Measurements from ENCODE around the gene PRKCH. TPM values are rescaled to one million over a fixed set of nuclear protein-coding genes. Genes with fewer than 3 reads are reported as not detected.
"Not testable (repeated sequence)": the region's sequence is repeated elsewhere in the genome, so short reads cannot be mapped to it uniquely, and the experiment has no call there.

The PRKCH gene
- total RNA-seq, 1 experiment from 2014 or later = 10.3 TPM

DNA sequence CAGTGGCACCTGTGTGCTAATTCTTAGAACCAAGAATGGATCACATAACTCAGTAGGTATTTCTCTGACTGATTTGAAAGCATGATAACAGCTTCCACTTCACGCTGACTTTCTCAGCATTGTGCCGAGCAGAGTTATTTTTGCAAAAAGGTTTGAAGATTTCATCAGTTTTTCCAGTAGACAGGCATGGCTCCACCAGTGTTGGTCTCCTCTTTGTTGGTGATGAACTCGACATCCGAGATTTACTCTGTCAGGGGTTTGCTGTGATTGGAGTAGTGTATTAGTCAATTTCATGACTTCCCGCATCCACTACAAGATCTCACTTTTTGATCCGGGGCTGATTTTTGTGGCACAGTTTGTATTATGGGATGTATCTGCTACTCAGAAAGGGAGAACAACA, 85.3 kb downstream of the PRKCH start (continued):
- TF ChIP-seq, protein P1, sequence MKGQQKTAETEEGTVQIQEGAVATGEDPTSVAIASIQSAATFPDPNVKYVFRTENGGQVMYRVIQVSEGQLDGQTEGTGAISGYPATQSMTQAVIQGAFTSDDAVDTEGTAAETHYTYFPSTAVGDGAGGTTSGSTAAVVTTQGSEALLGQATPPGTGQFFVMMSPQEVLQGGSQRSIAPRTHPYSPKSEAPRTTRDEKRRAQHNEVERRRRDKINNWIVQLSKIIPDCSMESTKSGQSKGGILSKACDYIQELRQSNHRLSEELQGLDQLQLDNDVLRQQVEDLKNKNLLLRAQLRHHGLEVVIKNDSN (CRISPR knock-in tag; IDR thresholded peaks at IDR 0.05) = no peak
- TF ChIP-seq, protein P2, sequence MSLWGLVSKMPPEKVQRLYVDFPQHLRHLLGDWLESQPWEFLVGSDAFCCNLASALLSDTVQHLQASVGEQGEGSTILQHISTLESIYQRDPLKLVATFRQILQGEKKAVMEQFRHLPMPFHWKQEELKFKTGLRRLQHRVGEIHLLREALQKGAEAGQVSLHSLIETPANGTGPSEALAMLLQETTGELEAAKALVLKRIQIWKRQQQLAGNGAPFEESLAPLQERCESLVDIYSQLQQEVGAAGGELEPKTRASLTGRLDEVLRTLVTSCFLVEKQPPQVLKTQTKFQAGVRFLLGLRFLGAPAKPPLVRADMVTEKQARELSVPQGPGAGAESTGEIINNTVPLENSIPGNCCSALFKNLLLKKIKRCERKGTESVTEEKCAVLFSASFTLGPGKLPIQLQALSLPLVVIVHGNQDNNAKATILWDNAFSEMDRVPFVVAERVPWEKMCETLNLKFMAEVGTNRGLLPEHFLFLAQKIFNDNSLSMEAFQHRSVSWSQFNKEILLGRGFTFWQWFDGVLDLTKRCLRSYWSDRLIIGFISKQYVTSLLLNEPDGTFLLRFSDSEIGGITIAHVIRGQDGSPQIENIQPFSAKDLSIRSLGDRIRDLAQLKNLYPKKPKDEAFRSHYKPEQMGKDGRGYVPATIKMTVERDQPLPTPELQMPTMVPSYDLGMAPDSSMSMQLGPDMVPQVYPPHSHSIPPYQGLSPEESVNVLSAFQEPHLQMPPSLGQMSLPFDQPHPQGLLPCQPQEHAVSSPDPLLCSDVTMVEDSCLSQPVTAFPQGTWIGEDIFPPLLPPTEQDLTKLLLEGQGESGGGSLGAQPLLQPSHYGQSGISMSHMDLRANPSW (CRISPR knock-in tag; conservative IDR thresholded peaks at IDR 0.05; ENCODE audit: low read depth) = no peak
- no peak for TF ChIP-seq ETV6 (CRISPR knock-in tag; IDR thresholded peaks at IDR 0.05)

DNA sequence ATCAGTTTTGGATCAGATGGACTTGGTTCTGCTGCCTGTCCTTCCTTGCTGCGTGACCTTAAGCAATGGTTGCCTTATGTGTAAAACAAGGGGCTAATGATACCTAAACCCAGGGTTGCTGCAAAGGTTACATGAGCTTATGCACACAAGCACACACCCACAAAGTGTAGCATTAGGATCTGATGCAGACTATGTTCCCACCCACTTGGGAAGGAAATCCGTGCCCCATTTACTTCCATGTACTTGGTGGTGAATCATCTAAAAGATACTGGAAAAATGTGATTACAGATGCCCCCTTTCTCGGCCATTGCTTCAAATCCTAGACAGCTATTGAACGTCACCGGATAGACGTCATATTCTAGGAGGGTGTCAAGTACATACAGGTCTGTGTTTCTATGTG, 87.1 kb downstream of the PRKCH start:
- Mint-ChIP-seq H3K4me1 (peaks cover 28% of the 10 kb centered on the region), H3K4me3 (no peak overlapping the region), H3K36me3 (no peaks in the 10 kb centered on the region), H3K27ac (no peak overlapping the region), H3K27me3 (ENCODE audit: low read depth) (no peaks in the 10 kb centered on the region), H3K9me3 (no peaks in the 10 kb centered on the region)
- TF ChIP-seq MXD4 (CRISPR knock-in tag; IDR thresholded peaks at IDR 0.05; ENCODE audit: borderline replicate concordance) (no peak), ZNF263 (CRISPR knock-in tag; IDR thresholded peaks at IDR 0.05; ENCODE audit: low read depth) (no peak), GTF2I (CRISPR knock-in tag; conservative IDR thresholded peaks at IDR 0.05) (no peak), TEAD1 (CRISPR knock-in tag; IDR thresholded peaks at IDR 0.05) (no peak)
- TF ChIP-seq, protein P3, sequence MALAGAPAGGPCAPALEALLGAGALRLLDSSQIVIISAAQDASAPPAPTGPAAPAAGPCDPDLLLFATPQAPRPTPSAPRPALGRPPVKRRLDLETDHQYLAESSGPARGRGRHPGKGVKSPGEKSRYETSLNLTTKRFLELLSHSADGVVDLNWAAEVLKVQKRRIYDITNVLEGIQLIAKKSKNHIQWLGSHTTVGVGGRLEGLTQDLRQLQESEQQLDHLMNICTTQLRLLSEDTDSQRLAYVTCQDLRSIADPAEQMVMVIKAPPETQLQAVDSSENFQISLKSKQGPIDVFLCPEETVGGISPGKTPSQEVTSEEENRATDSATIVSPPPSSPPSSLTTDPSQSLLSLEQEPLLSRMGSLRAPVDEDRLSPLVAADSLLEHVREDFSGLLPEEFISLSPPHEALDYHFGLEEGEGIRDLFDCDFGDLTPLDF (CRISPR knock-in tag; IDR thresholded peaks at IDR 0.05) = no peak
- TF ChIP-seq, protein P1 (CRISPR knock-in tag; IDR thresholded peaks at IDR 0.05) = no peak
- DNase-seq (ENCODE audit: low spot score) (no peak), ATAC-seq (no peak)
- POLR2A ChIA-PET = no interaction called here
- CTCF ChIA-PET = no interaction called here

DNA sequence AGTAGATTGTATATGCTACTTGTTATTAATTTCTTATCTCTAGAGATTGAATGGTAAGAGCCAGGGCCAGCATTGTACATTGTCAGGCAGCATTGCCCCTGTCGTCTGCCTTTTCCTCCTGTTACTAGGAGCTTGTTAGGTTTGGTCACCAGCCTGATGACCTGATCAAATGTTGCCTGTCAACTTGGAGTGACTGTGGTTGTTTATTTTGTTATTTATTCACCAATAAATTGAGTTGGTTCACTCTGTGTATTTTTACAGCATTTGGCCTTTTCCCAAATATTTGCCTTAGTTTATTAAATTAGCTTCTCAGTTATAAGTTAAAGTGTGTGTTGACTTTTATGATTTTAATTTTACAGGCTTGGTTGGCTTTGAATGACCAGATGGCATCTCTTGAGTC, 88.4 kb downstream of the PRKCH start:
- Mint-ChIP-seq H3K27ac (no peak overlapping the region), H3K27me3 (ENCODE audit: low read depth) (no peaks in the 10 kb centered on the region), H3K9me3 (no peaks in the 10 kb centered on the region), H3K4me3 (no peak overlapping the region), H3K4me1 (peaks cover 24% of the 10 kb centered on the region), H3K36me3 (no peaks in the 10 kb centered on the region)
- POLR2A ChIA-PET = no interaction called here
- DNase-seq (ENCODE audit: low spot score) = no peak
- no peak for ATAC-seq
- CTCF ChIA-PET = no interaction called here
- TF ChIP-seq ZNF263 (CRISPR knock-in tag; IDR thresholded peaks at IDR 0.05; ENCODE audit: low read depth) = no peak
- TF ChIP-seq, protein P4, sequence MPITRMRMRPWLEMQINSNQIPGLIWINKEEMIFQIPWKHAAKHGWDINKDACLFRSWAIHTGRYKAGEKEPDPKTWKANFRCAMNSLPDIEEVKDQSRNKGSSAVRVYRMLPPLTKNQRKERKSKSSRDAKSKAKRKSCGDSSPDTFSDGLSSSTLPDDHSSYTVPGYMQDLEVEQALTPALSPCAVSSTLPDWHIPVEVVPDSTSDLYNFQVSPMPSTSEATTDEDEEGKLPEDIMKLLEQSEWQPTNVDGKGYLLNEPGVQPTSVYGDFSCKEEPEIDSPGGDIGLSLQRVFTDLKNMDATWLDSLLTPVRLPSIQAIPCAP (CRISPR knock-in tag; IDR thresholded peaks at IDR 0.05) = no peak

DNA sequence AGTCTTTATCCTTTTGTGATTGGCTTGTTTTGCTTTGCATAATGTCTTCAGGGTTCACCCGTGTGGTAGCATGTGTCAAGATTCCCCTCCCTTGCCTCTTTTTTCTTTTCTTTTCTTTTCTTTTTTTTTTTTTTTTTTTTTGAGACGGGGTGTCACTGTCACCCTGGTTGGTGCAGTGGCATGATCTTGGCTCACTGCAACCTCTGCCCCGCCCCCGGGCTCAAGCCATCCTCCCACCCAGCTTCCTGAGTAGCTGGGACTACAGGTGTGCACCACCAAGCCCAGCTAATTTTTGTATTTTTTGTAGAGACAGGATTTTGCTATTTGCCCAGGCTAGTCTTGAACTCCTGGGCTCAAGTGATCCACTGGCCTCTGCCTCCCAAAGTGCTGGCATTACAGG, 94.6 kb downstream of the PRKCH start:
- H3K27me3 Mint-ChIP-seq (ENCODE audit: low read depth); H3K36me3 Mint-ChIP-seq; CTCF ChIA-PET; ATAC-seq; H3K4me1 Mint-ChIP-seq; H3K9me3 Mint-ChIP-seq; DNase-seq (ENCODE audit: low spot score); H3K27ac Mint-ChIP-seq; H3K4me3 Mint-ChIP-seq; POLR2A ChIA-PET: not testable (repeated sequence)

DNA sequence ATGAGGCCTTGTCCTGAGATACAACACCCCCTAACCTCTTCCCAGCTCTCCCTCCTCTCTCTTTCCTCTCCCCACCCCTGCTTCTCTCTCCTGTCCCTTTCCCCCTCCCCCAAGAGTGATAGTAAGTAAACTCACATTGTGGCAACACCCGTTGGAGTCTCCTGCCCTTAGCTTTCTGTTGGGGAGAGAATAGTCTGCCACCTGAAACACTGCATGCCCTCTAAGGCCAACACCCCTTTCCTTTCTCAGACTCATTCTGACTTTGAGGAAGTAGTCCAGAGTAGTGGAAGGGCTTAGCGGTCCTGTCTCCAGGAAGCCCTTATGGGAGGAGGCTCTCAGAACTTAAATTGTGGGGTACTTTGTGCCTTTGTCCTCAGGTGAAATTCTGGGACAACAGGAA, 95.2 kb downstream of the PRKCH start:
- Mint-ChIP-seq H3K9me3 (no peaks in the 10 kb centered on the region), H3K27ac (no peak overlapping the region), H3K4me1 (peaks cover 6% of the 10 kb centered on the region), H3K36me3 (no peaks in the 10 kb centered on the region), H3K4me3 (no peak overlapping the region), H3K27me3 (ENCODE audit: low read depth) (no peaks in the 10 kb centered on the region)
- DNase-seq (ENCODE audit: low spot score) = no peak
- no peak for ATAC-seq
- CTCF ChIA-PET = no interaction called here
- POLR2A ChIA-PET = no interaction called here
- TF ChIP-seq ZBTB21 (CRISPR knock-in tag; IDR thresholded peaks at IDR 0.05; ENCODE audit: borderline replicate concordance) = no peak
- TF ChIP-seq OVOL2 (CRISPR knock-in tag; IDR thresholded peaks at IDR 0.05; ENCODE audit: borderline replicate concordance) = no peak
- no peak for TF ChIP-seq ZNF138 (CRISPR knock-in tag; conservative IDR thresholded peaks at IDR 0.05)
- TF ChIP-seq, protein P5, sequence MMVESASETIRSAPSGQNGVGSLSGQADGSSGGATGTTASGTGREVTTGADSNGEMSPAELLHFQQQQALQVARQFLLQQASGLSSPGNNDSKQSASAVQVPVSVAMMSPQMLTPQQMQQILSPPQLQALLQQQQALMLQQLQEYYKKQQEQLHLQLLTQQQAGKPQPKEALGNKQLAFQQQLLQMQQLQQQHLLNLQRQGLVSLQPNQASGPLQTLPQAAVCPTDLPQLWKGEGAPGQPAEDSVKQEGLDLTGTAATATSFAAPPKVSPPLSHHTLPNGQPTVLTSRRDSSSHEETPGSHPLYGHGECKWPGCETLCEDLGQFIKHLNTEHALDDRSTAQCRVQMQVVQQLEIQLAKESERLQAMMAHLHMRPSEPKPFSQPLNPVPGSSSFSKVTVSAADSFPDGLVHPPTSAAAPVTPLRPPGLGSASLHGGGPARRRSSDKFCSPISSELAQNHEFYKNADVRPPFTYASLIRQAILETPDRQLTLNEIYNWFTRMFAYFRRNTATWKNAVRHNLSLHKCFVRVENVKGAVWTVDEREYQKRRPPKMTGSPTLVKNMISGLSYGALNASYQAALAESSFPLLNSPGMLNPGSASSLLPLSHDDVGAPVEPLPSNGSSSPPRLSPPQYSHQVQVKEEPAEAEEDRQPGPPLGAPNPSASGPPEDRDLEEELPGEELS (CRISPR knock-in tag; IDR thresholded peaks at IDR 0.05) = no peak
- TF ChIP-seq, protein P2 (CRISPR knock-in tag; conservative IDR thresholded peaks at IDR 0.05; ENCODE audit: low read depth) = no peak
- TF ChIP-seq, protein P4 (CRISPR knock-in tag; IDR thresholded peaks at IDR 0.05) = no peak

Data from WTC11 (cell line).